ENCODE results near the gene YTHDF1.
"Not testable (repeated sequence)": the region's sequence is repeated elsewhere in the genome, so short reads cannot be mapped to it uniquely, and the experiment has no call there.

The YTHDF1 gene

DNA sequence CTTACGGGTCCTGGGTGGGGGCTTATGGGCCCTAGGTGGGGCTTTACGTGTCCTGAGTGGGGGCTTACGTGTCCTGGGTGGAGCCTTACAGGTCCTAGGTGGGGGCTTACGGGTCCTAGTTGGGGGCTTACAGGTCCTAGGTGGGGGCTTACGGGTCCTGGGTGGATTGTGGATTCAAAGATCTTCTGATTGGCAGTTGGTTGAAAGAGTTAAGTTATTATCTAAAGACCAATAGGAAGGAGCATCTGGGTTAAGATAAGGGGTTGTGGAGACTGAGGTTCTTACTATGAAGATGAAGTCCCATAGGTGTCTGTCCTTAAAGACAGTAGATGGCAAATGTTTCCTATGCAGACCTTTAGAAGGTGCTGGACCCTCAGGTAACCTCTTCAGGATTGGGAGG, 11.3 kb upstream of the YTHDF1 start:
- no peak for DNase-seq

DNA sequence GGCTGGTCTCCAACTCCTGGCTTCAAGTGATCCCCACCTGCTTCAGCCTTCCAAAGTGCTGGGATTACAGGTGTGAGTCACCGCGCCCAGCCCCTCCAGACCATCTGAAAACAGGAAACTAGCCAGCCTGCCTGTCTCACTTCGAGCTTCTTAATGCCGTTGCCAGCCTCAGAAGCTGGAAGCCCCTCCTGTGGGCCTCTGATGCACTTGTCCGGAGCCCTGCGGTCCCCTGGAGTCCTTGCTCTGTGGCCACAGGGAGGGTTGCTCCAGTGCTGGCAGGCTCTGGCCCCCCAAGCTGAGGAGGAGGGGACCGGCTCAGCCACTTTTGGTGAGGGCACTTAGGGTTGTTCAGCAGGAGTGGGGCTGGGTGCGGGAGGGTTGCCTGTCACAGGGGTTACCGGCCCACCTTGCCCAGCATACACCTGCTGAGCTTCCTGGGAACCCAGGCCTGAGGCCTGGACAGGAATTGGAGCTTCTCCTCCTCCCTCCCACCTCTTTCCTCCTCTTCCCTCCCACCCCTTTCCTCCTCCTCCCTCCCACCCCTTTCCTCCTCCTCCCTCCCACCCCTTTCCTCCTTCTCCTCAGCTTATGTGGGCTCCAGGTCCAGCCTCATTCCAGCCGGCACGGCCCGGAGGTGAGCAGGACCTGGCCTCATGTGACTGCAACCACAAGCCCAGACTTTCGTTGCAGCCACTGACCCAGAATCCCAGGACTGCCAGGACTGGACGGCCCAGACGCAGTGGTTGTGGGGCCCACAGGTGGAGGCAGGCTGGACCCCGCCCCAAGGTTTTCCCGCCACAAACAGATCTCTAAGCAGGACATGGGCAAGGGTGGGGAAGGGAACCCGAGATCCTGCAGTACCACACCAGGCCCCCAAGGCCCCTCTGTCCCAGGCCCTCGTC, 10.4 kb upstream of the YTHDF1 start:
- DNase-seq, result peak; percentile 6

DNA sequence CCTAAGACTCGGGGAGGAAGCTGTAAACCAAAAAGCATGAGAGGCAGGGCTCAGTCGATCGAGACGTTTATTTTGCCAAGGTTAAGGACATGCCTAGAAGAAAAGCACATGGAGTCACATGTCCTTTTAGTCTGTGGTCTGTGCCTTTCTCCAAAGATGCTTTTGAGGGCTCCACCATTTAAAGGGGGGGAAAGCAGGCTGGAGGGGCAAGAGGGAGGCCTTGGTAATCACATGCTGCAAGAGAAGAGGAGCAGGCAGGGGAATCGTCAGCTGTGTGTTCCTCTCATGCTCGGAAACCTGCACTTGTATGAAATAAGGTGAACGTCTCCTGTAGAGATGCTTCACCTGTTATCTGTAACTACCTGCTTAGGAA, 9.1 kb upstream of the YTHDF1 start:
- no peak for DNase-seq

DNA sequence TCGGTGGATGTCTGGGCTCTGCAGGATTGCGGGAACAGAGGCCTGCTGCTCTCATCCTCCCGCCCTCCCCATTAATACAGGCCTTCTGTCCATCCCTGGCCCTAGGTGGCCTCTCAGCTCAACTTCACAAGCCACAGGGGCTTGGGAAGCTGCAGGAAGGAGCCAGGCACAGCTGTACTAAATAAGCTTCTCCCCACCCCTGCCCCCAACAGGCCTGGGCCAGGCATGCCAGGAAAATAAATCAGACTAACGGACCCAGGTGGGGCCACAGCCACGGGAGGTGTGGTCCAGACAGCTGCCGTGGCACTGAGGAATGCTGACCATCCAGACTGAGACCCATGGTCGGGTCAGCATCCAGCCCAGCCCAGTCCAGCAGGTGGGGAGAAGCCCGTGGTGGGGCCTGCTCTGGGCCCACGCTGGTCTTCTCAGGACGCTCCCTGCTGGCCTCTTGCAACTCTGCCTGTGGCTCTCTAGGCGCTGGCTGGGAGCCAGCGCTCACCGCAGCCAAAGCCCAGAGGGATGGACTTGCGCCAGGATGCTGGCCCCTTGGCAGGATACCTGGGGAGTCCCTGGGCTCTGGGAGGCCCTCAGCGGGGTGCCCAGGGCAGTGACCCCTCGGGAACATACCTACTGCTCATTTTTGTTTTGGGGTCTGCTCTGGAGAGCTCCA, 8.6 kb upstream of the YTHDF1 start:
- peak; percentile 58 for DNase-seq

DNA sequence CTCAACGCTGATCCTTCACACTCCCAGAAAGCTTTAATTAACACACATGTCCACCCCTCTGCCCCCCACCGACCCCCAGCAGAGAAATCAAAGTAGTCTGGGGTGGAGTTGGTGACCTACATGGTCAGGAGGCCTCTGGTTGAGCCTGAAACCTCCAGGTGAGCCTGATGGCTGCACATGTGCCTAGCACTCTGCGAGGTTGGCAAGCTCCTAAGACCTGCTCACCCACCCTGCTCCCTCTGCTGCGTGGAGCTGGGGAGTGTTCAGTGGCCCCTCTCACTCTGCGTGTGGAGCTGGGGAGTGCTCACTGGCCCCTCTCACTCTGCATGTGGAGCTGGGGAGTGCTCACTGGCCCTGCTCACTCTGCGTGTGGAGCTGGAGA, 7.9 kb upstream of the YTHDF1 start:
- no peak for DNase-seq

DNA sequence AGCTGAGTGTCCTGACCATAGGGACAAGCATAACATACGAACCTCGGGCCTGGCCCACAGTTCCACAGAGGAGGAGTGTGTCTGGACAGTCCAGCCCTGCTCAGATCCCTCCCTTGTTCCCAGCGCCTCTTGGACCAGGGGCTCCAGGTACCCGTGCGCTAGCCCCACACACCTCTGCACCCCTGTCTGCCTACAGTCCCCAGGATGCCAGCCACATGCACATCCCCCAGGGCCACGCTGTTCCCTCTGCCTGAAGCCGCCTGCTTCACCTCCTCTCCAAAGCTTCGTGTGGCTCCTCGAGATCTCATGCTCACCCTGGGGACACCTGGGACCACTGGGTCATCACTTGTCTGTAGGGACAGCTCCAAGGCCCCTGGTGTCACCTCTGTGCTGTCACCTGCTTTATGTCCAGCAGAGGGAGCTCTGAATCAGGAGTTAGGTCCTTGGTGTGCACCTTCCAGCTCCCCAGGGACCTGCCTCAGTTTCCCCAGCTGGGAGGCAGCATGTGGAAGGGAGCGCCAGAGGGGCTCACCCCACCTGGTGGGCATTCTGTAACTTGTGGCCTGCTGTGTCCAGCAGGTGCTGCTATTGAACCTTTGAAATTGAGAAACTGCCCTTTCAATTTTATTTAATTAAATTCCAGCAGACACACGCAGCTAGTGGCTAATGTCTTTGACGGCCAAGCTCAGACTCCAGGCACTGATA, 7.3 kb upstream of the YTHDF1 start:
- no peak for DNase-seq

DNA sequence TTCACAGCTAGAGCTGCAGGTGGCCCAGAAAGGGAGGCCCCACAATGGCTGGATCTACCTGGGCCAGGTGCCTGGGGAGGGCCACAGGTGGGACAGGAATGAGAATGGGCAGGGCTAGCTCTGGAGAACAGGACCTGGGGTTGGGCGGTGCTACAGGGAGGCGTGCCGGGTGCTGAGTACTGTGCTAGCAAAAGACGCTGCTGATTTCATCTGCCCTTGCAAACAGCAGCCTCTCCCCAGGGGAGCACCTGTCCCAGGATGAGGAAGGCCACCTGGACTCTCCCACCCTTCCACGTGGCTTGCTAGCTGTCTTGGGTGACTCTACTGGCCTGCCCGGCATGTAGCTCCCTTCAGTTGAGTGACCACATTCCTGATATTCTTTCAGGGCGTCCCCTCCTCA, 6.6 kb upstream of the YTHDF1 start:
- no peak for DNase-seq

DNA sequence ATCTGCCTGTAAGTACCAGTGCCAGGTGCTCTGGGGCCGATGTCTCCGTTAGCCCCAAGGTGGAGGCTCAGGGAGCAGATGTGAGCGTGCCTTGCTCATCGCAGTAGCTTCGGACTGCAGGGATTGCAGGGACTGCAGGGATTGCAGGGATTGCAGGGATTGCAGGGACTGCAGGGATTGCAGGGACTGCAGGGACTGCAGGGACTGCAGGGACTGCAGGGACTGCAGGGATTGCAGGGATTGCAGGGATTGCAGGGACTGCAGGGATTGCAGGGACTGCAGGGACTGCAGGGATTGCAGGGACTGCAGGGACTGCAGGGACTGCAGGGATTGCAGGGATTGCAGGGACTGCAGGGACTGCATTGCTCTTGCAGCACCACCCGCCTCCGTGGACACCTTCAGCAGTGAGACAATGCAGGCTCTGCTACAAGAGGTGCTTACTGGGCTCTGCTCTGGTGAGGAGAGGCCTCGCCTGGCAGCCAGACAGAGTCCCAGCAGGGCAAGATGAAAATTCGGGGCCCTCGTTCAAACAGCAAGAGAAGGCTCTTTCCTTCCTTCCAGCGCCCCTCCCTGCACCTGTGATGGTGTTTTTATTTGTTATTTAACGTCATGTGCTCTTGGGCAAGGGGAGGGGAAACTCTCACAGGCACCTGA, 5.6 kb upstream of the YTHDF1 start:
- DNase-seq, result not testable (repeated sequence)

DNA sequence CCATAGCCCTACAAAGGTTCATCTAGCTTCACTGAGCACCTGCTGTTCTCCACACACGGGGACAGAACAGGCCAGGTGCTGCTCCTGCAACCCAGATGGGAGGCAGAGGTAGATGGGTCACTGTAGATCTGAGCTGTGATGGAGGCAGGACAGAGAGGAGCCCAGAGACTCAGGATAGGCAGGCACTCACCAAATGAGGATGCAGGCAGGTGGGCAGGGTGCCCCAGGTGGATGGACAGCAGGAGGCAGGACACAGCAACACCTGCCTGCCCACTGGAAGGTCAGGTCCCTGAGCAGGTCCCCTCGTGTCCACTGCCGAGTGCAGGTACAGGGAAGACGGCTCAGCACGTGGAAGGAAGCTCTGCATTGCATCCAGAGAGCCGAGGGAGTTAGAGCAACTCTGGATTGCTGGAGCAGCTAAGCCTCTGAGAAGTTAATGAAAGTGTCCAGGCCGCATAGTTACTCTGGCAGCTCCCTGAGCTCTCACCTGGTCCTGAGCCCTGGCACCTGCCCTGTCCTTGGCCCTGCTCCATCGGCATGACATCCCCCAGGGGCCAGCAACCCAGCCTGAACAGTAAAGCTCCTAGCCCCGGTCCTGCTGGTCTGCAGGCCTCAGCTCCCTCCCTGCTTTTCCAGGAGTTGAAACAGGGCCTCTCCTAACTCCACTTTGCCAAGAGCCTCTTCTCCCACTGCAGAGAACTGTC, 4.9 kb upstream of the YTHDF1 start:
- DNase-seq, result no peak

DNA sequence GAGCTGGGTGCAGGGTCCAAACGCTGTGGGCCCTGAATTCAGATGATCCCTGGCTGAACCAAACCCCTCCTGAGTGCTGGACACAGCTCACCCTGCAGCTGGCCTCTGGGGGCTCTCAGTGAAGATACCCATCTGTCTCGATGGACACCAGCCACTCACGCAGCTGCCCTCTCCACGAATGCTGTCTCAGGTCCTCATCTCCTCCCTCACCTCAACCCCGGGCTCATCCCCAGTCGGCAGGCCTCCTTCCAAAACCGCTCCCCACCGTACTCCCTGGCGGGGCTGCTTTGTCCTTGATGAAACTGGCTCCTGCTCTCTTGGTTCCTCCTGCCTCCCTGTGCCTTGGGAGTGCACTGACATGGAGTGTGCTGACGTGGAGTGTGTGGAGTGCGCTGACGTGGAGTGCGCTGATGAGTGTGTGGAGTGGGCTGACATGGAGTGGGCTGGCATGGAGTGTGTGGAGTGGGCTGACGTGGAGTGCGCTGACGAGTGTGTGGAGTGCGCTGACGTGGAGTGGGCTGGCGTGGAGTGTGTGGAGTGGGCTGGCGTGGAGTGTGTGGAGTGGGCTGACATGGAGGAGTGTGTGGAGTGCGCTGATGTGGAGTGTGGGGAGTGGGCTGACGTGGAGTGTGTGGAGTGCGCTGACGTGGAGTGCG, 4.1 kb upstream of the YTHDF1 start:
- DNase-seq, result no peak

DNA sequence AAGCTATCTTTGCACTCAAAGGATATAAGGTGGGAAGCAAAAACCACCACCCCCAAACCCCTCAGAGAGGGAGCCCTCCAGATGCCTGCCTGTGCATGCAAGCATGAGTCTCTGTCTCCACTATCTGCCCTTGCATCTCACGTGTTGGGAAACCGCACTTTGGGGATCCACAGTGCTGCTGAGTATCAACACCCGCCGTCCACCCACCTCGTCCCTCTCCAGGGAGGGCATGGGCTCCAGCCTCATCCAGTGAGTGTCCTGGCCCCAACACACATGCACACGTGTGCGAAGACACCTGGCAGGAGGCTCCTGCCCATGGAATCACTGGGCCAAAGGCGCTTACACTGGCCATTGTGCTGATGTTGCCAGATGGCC, 3.5 kb upstream of the YTHDF1 start:
- no peak for DNase-seq

DNA sequence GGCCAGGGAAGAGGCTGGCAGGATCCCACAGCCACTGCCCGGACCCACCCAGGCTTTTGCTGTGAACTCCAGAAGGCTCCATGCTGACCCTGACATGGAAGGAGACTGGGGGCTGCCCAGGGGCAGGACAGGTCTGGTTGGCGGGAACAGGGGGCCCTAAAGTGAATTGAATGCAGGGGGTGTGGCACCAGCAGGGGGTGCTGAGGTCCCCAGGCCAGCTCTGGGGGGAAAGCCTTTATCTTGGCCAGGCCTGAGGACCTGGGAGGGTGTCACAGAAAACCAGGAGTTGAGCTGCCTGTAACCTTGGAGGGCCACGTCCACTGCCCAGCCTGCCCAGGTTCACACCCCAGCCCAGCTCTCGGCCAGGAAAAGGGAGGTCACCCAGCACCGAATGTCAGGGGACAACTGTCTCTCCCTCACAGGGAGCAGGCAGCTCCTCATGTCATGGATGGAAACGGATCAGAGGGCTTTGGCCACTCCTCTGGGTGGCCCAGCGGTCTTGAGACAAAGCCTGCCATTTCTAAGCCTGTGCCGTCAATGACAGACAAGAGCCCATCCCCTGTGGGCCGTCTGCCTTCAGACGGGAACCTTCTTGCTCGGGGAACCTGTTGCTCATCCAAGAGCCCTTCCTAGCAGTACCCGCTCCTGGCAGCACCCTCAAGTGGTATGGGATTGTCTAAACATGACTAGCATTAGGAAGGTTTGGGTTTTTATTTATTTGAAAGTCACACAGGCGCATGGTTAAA, 2.9 kb upstream of the YTHDF1 start:
- no peak for DNase-seq

DNA sequence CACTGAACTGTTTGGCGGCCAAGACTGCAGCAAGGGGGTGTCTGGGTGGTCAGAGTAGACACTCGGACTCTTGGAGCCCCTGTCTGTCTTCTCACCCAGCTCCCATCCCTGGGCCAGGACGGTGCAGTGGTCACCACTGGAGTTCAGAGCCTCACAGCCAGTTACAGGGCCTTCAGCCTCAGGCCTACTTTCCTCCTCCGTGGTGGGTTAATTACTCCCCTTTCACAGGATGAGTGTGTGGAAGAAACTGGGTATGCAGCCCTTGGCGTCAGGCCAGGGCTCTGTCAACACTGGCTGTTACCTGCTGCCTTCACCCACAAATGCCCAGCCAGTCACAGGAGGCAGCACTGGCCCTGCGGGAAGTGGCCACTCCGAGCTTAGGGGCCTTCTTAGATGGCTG, 1.8 kb upstream of the YTHDF1 start:
- DNase-seq, result no peak

DNA sequence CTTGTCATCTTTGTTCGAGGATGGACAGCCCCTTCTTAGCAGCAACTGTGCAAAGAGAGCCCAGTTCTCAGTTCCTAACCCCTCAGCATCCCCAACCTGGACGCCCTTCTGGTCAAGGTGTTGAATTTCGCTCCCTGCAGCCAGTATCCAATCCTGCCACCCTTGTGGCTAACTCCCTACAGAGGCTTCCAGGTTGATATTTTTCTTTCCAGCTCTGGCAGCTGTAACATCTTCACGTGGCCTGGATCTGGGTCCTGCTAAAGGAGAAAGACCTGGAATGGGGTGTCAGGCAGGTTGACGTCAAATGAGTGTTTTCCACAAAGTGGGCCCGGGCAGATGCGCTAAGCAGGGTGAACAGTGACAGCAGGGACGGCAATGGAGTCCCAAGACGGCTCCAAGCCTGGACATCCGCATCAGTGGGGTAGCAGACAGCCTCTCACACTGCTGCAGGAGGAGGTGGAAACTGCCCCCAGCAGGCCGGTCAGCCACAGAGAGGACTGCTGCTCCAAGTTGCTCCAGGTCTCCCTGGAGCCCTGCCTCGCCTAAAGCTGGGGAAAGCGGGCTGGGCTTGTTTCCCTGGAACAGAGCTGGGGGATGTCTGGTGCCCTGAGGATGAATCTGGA, 1.0 kb upstream of the YTHDF1 start:
- no peak for DNase-seq

DNA sequence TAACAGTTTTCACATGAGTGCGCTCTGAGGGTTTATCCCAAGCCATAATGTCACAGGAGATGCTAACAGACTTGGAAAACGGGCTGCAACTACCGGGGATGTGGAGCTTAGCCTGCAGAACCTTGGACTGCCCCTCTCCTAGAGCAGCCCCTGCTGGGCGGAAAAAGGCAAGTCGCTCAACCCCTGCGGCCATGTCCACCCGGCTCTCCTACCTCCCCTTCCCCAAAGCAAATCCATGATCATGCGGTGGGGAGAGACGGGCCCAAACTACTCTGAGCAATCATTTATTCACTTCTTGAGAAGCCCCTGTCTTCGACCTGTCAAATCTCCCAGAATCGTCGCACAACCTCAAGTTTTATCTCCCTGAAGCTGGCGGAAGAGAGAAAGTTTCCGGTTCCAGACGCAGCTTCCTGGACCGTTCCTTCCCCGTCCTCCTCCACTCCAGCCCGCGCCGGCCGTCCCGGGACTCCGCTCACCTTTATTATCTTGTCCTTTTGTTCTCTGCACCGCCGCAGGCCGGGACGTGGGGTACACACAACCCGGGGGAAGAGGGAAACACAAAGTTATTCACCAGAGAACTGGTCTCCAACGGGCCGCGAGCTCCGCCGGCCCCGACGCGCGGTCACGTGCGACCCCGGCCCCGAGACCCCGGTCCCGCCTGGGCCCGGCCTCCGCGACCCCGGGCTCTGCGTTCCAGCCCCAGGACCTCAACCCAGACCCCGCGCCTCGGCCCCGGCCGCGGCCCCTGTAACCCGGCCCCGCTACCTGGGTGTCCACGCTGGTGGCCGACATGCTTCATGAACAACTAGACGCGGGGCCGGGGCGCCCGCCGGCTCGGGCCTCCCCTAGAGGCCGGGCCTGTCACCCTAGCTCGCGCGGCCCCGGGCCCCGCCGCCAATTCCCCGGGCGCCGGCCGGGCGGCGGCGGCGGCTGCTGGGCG, 560 bp downstream of the YTHDF1 start:
- peak; percentile 54 for DNase-seq

DNA sequence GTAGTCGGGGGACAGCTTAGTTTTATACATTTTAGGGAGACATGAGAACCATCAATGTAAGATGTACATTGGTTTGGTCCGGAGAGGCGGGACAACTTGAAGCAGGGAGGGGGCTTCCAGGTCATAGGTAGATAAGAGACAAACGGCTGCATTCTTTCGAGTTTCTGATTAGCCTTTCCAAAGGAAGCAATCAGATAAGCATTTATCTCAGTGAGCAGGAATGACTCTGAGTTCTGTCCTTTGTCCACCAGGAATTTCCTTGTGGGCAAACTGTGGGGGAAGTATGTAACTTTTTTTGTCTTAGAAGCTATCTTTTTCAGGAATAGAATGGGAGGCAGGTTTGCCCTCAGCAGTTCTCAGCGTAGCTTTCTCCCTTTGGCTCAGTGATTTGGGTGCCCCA, 1.4 kb downstream of the YTHDF1 start:
- DNase-seq, result no peak

DNA sequence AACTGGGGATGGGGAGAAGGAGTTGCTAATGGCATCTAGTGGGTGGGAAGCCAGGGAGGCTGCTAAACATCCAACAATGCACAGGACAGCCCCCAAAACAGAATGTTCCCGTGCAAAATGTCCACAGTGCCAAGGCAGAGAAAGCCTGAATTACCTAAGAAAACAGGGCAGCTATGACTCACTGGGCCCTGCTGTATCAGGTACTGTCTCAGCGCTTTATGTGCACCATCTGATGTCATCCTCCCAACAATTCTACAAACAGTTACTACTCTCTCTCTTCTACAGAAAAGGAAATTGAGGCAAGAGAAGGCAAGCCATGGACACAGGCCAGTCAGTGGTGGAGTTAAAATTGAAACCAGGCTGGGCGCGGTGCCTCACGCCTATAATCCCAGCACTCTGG, 3.1 kb downstream of the YTHDF1 start:
- DNase-seq, result no peak

DNA sequence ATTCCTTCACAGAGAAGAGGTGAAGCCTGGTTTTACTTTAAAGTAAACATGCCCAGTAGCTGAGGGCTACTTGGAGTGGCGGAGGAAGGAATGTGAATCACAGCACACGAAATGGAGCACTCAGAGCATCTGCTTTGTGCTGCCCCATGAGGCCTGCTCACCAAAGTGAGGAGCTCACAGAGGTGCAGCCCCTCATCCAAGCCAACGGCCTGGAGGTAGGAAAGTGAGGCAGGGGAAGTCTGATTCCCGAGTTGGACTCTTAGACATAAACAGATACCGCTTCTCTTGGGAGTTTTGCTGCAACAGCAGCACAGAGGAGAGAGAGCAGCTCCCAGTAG, 3.6 kb downstream of the YTHDF1 start:
- no peak for DNase-seq

DNA sequence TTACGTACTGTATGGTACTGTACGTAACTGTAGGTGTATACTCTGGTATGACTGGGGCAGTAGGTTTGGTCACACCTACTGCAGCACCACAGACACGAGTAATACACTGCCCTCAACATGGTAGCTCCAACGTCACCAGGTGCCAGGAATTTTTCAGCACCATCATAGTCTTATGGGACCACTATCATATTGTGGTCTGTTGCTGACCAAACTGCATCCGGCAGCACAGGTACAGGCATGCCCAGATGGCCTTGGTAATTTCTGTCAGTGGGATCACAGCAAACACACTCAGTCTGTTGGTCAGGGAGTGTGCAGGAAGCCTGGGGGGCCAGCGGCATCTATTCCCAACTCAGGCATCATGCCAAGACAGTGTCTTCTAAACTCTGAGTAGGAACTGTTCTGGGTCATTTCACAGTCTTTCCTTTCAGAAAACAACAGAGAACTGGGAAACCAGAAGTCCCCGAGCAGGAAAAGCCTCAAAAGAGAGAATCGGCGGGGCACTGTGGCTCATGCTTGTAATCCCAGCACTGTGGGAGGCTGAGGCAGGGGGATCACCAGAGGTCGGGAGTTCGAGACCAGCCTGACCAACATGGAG, 5.8 kb downstream of the YTHDF1 start:
- no peak for DNase-seq

All from right kidney (tissue), 1 donor.